Osteocyte (in vitro differentiated cells): Measurements from ENCODE around the gene TDRD3. TPM values are rescaled to one million over a fixed set of nuclear protein-coding genes. Genes with fewer than 3 reads are reported as not detected.

Source experiments
- DNase-seq: peaks from one replicate; pipeline ENCODE4 v3.0.0; 2021; ENCODE audit warnings: mixed read lengths; ENCODE audit not compliant: unreplicated experiment; ENCODE audit errors: extremely low spot score
- H3K27ac Mint-ChIP-seq: one replicate; pipeline ENCODE4 v1.8.0; 2021; ENCODE audit warnings: mild to moderate bottlenecking, mixed read lengths; ENCODE audit not compliant: unreplicated experiment
- H3K27me3 Mint-ChIP-seq: one replicate; pipeline ENCODE4 v1.8.0; 2021; ENCODE audit warnings: mixed read lengths; ENCODE audit not compliant: unreplicated experiment
- H3K36me3 Mint-ChIP-seq: one replicate; pipeline ENCODE4 v1.8.0; 2021; ENCODE audit warnings: mixed read lengths; ENCODE audit not compliant: unreplicated experiment
- H3K4me1 Mint-ChIP-seq: one replicate; pipeline ENCODE4 v1.8.0; 2021; ENCODE audit warnings: mixed read lengths; ENCODE audit not compliant: unreplicated experiment
- H3K4me3 Mint-ChIP-seq: one replicate; pipeline ENCODE4 v1.8.0; 2021; ENCODE audit warnings: mild to moderate bottlenecking, moderate library complexity, mixed read lengths; ENCODE audit not compliant: unreplicated experiment
- H3K9me3 Mint-ChIP-seq: one replicate; pipeline ENCODE4 v1.8.0; 2021; ENCODE audit warnings: mixed read lengths; ENCODE audit not compliant: unreplicated experiment
- CTCF ChIP-seq: fragments of 200-600 bp; sonication (generic); IDR thresholded peaks from 2 replicates; pipeline ENCODE4 v1.5.0; 2021; ENCODE audit warnings: antibody characterized with exemption, mild to moderate bottlenecking, moderate library complexity
- total RNA-seq: library from RNA; stranded (reverse); gene quantifications from 2 replicates; pipeline ENCODE4 v1.2.1, GENCODE V29; 2021

The TDRD3 gene
- total RNA-seq, 1 donor from 2014 or later = 27.6 TPM

- no peaks in the 10 kb centered on the region for H3K36me3 Mint-ChIP-seq
- H3K9me3 Mint-ChIP-seq = peaks cover 7% of the 10 kb centered on the region
- no peak overlapping the region for H3K27ac Mint-ChIP-seq
- peak; percentile 11 for TF ChIP-seq CTCF
- no peaks in the 10 kb centered on the region for H3K4me1 Mint-ChIP-seq
- H3K27me3 Mint-ChIP-seq = peaks cover 8% of the 10 kb centered on the region
- DNase-seq = no peak
- H3K4me3 Mint-ChIP-seq = no peak overlapping the region
Measured at GRCh38 chr13:60379837-60380565, 17.0 kb upstream of the TDRD3 start.

- no peaks in the 10 kb centered on the region for H3K4me1 Mint-ChIP-seq
- no peak for TF ChIP-seq CTCF
- no peaks in the 10 kb centered on the region for H3K36me3 Mint-ChIP-seq
- no peak overlapping the region for H3K4me3 Mint-ChIP-seq
- H3K27ac Mint-ChIP-seq = no peak overlapping the region
- no peaks in the 10 kb centered on the region for H3K9me3 Mint-ChIP-seq
- peaks cover 27% of the 10 kb centered on the region for H3K27me3 Mint-ChIP-seq
- DNase-seq = no peak
Measured at GRCh38 chr13:60384911-60385310, 12.1 kb upstream of the TDRD3 start.

- H3K4me3 Mint-ChIP-seq = no peak overlapping the region
- H3K9me3 Mint-ChIP-seq = no peaks in the 10 kb centered on the region
- TF ChIP-seq CTCF = no peak
- H3K36me3 Mint-ChIP-seq = no peaks in the 10 kb centered on the region
- peaks cover 23% of the 10 kb centered on the region for H3K27me3 Mint-ChIP-seq
- no peaks in the 10 kb centered on the region for H3K4me1 Mint-ChIP-seq
- no peak overlapping the region for H3K27ac Mint-ChIP-seq
- DNase-seq = no peak
Measured at GRCh38 chr13:60386250-60386649, 10.8 kb upstream of the TDRD3 start.

- no peak for TF ChIP-seq CTCF
- Mint-ChIP-seq H3K27me3 (peaks cover 8% of the 10 kb centered on the region), H3K4me1 (peaks cover 1% of the 10 kb centered on the region), H3K27ac (no peak overlapping the region), H3K9me3 (no peaks in the 10 kb centered on the region), H3K4me3 (no peak overlapping the region), H3K36me3 (no peaks in the 10 kb centered on the region)
- no peak for DNase-seq
Measured at GRCh38 chr13:60392131-60392530, 4.9 kb upstream of the TDRD3 start.

- Mint-ChIP-seq H3K4me3 (peak overlapping the region; percentile 96), H3K9me3 (no peaks in the 10 kb centered on the region), H3K27me3 (no peaks in the 10 kb centered on the region), H3K36me3 (no peaks in the 10 kb centered on the region), H3K27ac (peak overlapping the region; percentile 99), H3K4me1 (peaks cover 18% of the 10 kb centered on the region)
- peak; percentile 95 for DNase-seq
- no peak for TF ChIP-seq CTCF
Measured at GRCh38 chr13:60395971-60396782, 843 bp upstream of the TDRD3 start.
